ENCODE measurements around the gene SCGB3A2. TPM values are rescaled to one million over a fixed set of nuclear protein-coding genes. Genes with fewer than 3 reads are reported as not detected.
"Not testable (repeated sequence)": the region's sequence is repeated elsewhere in the genome, so short reads cannot be mapped to it uniquely, and the experiment has no call there.

Gene SCGB3A2
- total and polyA plus RNA-seq, 2 experiments from 2014 or later: not detected

- Histone ChIP-seq H3F3A (ENCODE audit: insufficient read depth) (no peaks in the 10 kb centered on the region), H3K4me3 (no peak overlapping the region), H3K4me1 (ENCODE audit: insufficient read depth) (no peaks in the 10 kb centered on the region), H3K4me2 (ENCODE audit: unreplicated experiment) (no peak overlapping the region), H2AFZ (no peak overlapping the region), H3K9me2 (ENCODE audit: insufficient read depth) (no peaks in the 10 kb centered on the region), H3K27me3 (replicated peaks; ENCODE audit: insufficient read depth) (no peaks in the 10 kb centered on the region; the same call in 1 of the 2 replicates), H3K79me2 (ENCODE audit: insufficient read depth) (no peaks in the 10 kb centered on the region), H3K36me3 (ENCODE audit: low read depth) (no peaks in the 10 kb centered on the region), H3K9ac (no peak overlapping the region), H4K20me1 (ENCODE audit: insufficient read depth) (no peaks in the 10 kb centered on the region), H3K9me3 (ENCODE audit: low read depth) (no peaks in the 10 kb centered on the region), H3K27ac (no peak overlapping the region)
- TF ChIP-seq EZH2phosphoT487 (IDR thresholded peaks at IDR 0.05; ENCODE audit: insufficient read depth, low read depth) (no peak), EZH2 (IDR thresholded peaks at IDR 0.05; ENCODE audit: insufficient read depth, poor library complexity, severe bottlenecking) (no peak)
- WGBS, 2 experiments (ENCODE audit: low coverage in 1 of 2, low lambda C conversion rate in 2 of 2, missing lambda C conversion rate in 2 of 2): 30 to 35% methylated on average over 3 of the region's 3 CpGs
- in situ Hi-C loops (cut with MboI): no loop called here
- DNase-seq: no peak
Observed at GRCh38 chr5:147863454-147864158, 14.9 kb upstream of the SCGB3A2 start.

DNA sequence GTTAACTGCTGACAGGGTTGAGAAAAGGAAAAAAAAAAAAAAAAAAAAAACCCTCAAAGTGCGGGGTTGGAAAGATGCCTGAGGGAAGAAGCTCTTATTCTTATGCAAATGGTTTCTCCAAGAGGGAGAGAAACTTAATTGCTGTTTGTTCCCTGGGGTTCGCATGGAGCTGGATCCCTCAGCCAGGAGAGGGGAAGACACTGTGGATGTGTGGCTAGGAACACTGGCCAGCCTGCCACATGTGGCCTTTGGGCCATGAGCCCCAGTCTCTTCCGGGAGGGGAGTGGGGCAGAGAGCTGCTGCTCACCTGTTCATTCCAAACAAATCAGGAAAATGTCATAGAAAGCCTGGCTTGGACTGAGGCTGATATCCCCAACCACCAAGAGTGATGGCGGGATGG lies 9.4 kb upstream of the SCGB3A2 start:
- 1 to 7% methylated on average over 4 of the region's 4 CpGs for WGBS, 2 experiments (ENCODE audit: low coverage in 1 of 2, low lambda C conversion rate in 2 of 2, missing lambda C conversion rate in 2 of 2)
- in situ Hi-C loops (cut with MboI): no loop called here

DNA sequence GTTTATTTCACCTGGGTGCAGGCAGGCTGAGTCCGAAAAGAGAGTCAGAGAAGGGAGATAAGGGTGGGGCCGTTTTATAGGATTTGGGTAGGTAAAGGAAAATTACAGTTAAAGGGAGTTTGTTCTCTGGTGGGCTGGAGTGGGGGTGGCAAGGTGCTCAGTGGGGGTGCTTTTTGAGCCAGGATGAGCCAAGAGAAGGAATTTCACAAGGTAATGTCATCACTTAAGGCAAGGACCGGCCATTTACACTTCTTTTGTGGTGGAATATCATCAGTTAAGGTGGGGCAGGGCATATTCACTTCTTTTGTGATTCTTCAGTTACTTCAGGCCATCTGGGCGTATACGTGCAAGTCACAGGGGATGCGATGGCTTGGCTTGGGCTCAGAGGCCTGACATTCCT lies 8.6 kb upstream of the SCGB3A2 start:
- H3K27me3 ChIP-seq (replicated peaks; ENCODE audit: insufficient read depth); H3K9me2 ChIP-seq (ENCODE audit: insufficient read depth); H3K4me1 ChIP-seq (ENCODE audit: insufficient read depth); H4K20me1 ChIP-seq (ENCODE audit: insufficient read depth); in situ Hi-C loops (cut with MboI); H3K4me3 ChIP-seq; H3K9ac ChIP-seq; H3K4me2 ChIP-seq (ENCODE audit: unreplicated experiment); H3K27ac ChIP-seq; H3F3A ChIP-seq (ENCODE audit: insufficient read depth); H3K9me3 ChIP-seq (ENCODE audit: low read depth); DNase-seq; H2AFZ ChIP-seq; H3K36me3 ChIP-seq (ENCODE audit: low read depth); H3K79me2 ChIP-seq (ENCODE audit: insufficient read depth): not testable (repeated sequence)
- WGBS, 2 experiments (ENCODE audit: low coverage in 1 of 2, low lambda C conversion rate in 2 of 2, missing lambda C conversion rate in 2 of 2): 22 to 31% methylated on average over 6 of the region's 6 CpGs

More for the DNA sequence above, 9.4 kb upstream of the SCGB3A2 start:
- Histone ChIP-seq H3K9me3 (ENCODE audit: low read depth) (no peaks in the 10 kb centered on the region), H3K79me2 (ENCODE audit: insufficient read depth) (no peaks in the 10 kb centered on the region), H2AFZ (no peak overlapping the region), H3K36me3 (ENCODE audit: low read depth) (no peaks in the 10 kb centered on the region), H3K4me1 (ENCODE audit: insufficient read depth) (no peaks in the 10 kb centered on the region), H3F3A (ENCODE audit: insufficient read depth) (no peaks in the 10 kb centered on the region), H3K9me2 (ENCODE audit: insufficient read depth) (no peaks in the 10 kb centered on the region), H3K27me3 (replicated peaks; ENCODE audit: insufficient read depth) (no peaks in the 10 kb centered on the region), H4K20me1 (ENCODE audit: insufficient read depth) (no peaks in the 10 kb centered on the region), H3K9ac (no peak overlapping the region), H3K4me2 (ENCODE audit: unreplicated experiment) (no peak overlapping the region), H3K4me3 (no peak overlapping the region), H3K27ac (no peak overlapping the region)
- DNase-seq: no peak
- no peak for TF ChIP-seq EZH2phosphoT487 (IDR thresholded peaks at IDR 0.05; ENCODE audit: insufficient read depth, low read depth)
- TF ChIP-seq EZH2 (IDR thresholded peaks at IDR 0.05; ENCODE audit: insufficient read depth, poor library complexity, severe bottlenecking): no peak

GRCh38 chr5:147871980-147872549 lies 6.4 kb upstream of the SCGB3A2 start:
- H3K4me1 ChIP-seq (ENCODE audit: insufficient read depth); H4K20me1 ChIP-seq (ENCODE audit: insufficient read depth); in situ Hi-C loops (cut with MboI); H3K9me3 ChIP-seq (ENCODE audit: low read depth); DNase-seq; H2AFZ ChIP-seq; H3K4me3 ChIP-seq; H3K9me2 ChIP-seq (ENCODE audit: insufficient read depth); H3F3A ChIP-seq (ENCODE audit: insufficient read depth); H3K27me3 ChIP-seq (replicated peaks; ENCODE audit: insufficient read depth); H3K27ac ChIP-seq; H3K79me2 ChIP-seq (ENCODE audit: insufficient read depth); H3K9ac ChIP-seq; H3K36me3 ChIP-seq (ENCODE audit: low read depth); H3K4me2 ChIP-seq (ENCODE audit: unreplicated experiment): not testable (repeated sequence)
- WGBS, 2 experiments (ENCODE audit: low coverage in 1 of 2, low lambda C conversion rate in 2 of 2, missing lambda C conversion rate in 2 of 2): 57 to 71% methylated on average over 14 to 18 of the region's 18 CpGs

GRCh38 chr5:147872744-147873435 lies 5.6 kb upstream of the SCGB3A2 start:
- H4K20me1 ChIP-seq (ENCODE audit: insufficient read depth); H2AFZ ChIP-seq; DNase-seq; H3K79me2 ChIP-seq (ENCODE audit: insufficient read depth); H3K4me1 ChIP-seq (ENCODE audit: insufficient read depth); H3K4me2 ChIP-seq (ENCODE audit: unreplicated experiment); H3K9me2 ChIP-seq (ENCODE audit: insufficient read depth); H3K36me3 ChIP-seq (ENCODE audit: low read depth); H3K9ac ChIP-seq; H3K27me3 ChIP-seq (replicated peaks; ENCODE audit: insufficient read depth); H3K9me3 ChIP-seq (ENCODE audit: low read depth); H3K27ac ChIP-seq; H3K4me3 ChIP-seq; H3F3A ChIP-seq (ENCODE audit: insufficient read depth); in situ Hi-C loops (cut with MboI): not testable (repeated sequence)
- WGBS, 2 experiments (ENCODE audit: low coverage in 1 of 2, low lambda C conversion rate in 2 of 2, missing lambda C conversion rate in 2 of 2): 36 to 38% methylated on average over 13 to 16 of the region's 16 CpGs

- H3F3A ChIP-seq (ENCODE audit: insufficient read depth); H4K20me1 ChIP-seq (ENCODE audit: insufficient read depth); H2AFZ ChIP-seq; H3K27me3 ChIP-seq (replicated peaks; ENCODE audit: insufficient read depth); H3K9me2 ChIP-seq (ENCODE audit: insufficient read depth); H3K36me3 ChIP-seq (ENCODE audit: low read depth); H3K27ac ChIP-seq; H3K79me2 ChIP-seq (ENCODE audit: insufficient read depth); DNase-seq; H3K4me1 ChIP-seq (ENCODE audit: insufficient read depth); in situ Hi-C loops (cut with MboI); H3K9me3 ChIP-seq (ENCODE audit: low read depth); H3K4me2 ChIP-seq (ENCODE audit: unreplicated experiment); H3K9ac ChIP-seq; H3K4me3 ChIP-seq: not testable (repeated sequence)
- 31 to 39% methylated on average over 8 of the region's 8 CpGs for WGBS, 2 experiments (ENCODE audit: low coverage in 1 of 2, low lambda C conversion rate in 2 of 2, missing lambda C conversion rate in 2 of 2)
Observed at GRCh38 chr5:147874118-147874875, 4.2 kb upstream of the SCGB3A2 start.

Measured in GM23248 (cell line).